ENCODE data around the gene ARMC8.

DNA sequence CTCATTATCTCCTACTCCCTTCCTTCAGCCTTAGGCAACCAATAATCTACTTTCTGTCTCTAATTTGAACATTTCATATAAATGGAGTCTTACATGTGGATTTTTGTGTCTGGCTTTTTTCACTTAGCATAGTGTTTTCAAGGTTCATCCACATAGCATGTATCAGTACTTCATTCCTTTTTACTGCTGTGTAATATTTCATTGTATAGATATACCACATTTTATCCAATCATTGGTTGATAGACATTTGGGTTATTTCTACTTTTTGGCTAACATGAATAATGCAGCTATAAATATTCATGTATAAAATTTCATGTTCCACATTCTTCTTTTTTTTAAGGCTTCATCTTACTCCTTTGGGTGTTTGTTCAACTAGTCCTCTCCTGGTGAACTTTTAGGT, 32.6 kb upstream of the ARMC8 start:
- TF ChIP-seq, protein P1, sequence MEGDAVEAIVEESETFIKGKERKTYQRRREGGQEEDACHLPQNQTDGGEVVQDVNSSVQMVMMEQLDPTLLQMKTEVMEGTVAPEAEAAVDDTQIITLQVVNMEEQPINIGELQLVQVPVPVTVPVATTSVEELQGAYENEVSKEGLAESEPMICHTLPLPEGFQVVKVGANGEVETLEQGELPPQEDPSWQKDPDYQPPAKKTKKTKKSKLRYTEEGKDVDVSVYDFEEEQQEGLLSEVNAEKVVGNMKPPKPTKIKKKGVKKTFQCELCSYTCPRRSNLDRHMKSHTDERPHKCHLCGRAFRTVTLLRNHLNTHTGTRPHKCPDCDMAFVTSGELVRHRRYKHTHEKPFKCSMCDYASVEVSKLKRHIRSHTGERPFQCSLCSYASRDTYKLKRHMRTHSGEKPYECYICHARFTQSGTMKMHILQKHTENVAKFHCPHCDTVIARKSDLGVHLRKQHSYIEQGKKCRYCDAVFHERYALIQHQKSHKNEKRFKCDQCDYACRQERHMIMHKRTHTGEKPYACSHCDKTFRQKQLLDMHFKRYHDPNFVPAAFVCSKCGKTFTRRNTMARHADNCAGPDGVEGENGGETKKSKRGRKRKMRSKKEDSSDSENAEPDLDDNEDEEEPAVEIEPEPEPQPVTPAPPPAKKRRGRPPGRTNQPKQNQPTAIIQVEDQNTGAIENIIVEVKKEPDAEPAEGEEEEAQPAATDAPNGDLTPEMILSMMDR (IDR thresholded peaks at IDR 0.05) = no peak
- no peak for TF ChIP-seq EP300 (IDR thresholded peaks at IDR 0.05)
